ENCODE results near the gene SLC25A46. TPM values are rescaled to one million over a fixed set of nuclear protein-coding genes. Genes with fewer than 3 reads are reported as not detected.

The SLC25A46 gene
- total and polyA plus RNA-seq, 2 donors (not counting 1 experiment from before 2014, with no cell fraction given) = 17.6 to 36.9 TPM

GRCh38 chr5:110760158-110760557 is 21.4 kb downstream of the SLC25A46 start:
- Mint-ChIP-seq H3K4me3 (no peak overlapping the region), H3K9me3 (ENCODE audit: insufficient read depth) (no peaks in the 10 kb centered on the region), H3K4me1 (no peaks in the 10 kb centered on the region), H3K27me3 (no peaks in the 10 kb centered on the region), H3K27ac (no peak overlapping the region)
- Histone ChIP-seq H3K27ac (ENCODE audit: low read length in 2 of 2) (no peak overlapping the region), H3K9me3 (ENCODE audit: control extremely low read depth in 1 of 3, control insufficient read depth in 2 of 3, insufficient read depth in 1 of 3, low read length in 2 of 3) (no peaks in the 10 kb centered on the region), H3K4me1 (ENCODE audit: control insufficient read depth in 2 of 2, insufficient read depth in 2 of 2, low read length in 2 of 2) (no peaks in the 10 kb centered on the region), H3K4me3 (ENCODE audit: control extremely low read depth in 1 of 5, extremely low read depth in 1 of 5, insufficient read depth in 1 of 5, low read depth in 2 of 5, low read length in 4 of 5) (no peak overlapping the region), H3K36me3 (replicated peaks in 1 of 2; ENCODE audit: control extremely low read depth in 1 of 2, control insufficient read depth in 1 of 2, extremely low read depth in 1 of 2, insufficient read depth in 2 of 2, low read length in 1 of 2) (peaks cover 19 to 45% of the 10 kb centered on the region in 2 experiments), H3K9ac (ENCODE audit: low read length) (no peak overlapping the region), H2AFZ (ENCODE audit: insufficient read depth, low read depth, low read length, poor library complexity, severe bottlenecking) (no peak overlapping the region), H3K79me2 (ENCODE audit: control insufficient read depth, insufficient read depth, low read length) (no peaks in the 10 kb centered on the region), H4K20me1 (ENCODE audit: control insufficient read depth, insufficient read depth, low read length, poor library complexity, severe bottlenecking) (no peaks in the 10 kb centered on the region), H3K27me3 (replicated peaks in 1 of 4; ENCODE audit: control extremely low read depth in 1 of 4, control insufficient read depth in 3 of 4, insufficient read depth in 4 of 4, low read length in 3 of 4) (no peaks in the 10 kb centered on the region), H3K4me2 (replicated peaks; ENCODE audit: low read depth, low read length, poor library complexity, severe bottlenecking) (no peak overlapping the region)
- ChIA-PET CTCF (no interaction called here), POLR2A (no interaction called here)
- 100% methylated on average over 1 of the region's 1 CpG for WGBS (ENCODE audit: insufficient coverage)
- ATAC-seq (ENCODE audit: low read depth) (no peak), DNase-seq (no peak)
- TF ChIP-seq EZH2 (IDR thresholded peaks at IDR 0.05; ENCODE audit: borderline replicate concordance, insufficient read depth, low read depth, low read length, poor library complexity, severe bottlenecking) (no peak), CTCF (IDR thresholded peaks at IDR 0.05) (no peak)
- intact Hi-C loops (cut with micrococcal nuclease) = no loop called here

GRCh38 chr5:110768138-110768860 is 29.5 kb downstream of the SLC25A46 start:
- no peaks in the 10 kb centered on the region for H3K36me3 ChIP-seq (replicated peaks in 1 of 2; ENCODE audit: control extremely low read depth in 1 of 2, control insufficient read depth in 1 of 2, extremely low read depth in 1 of 2, insufficient read depth in 2 of 2, low read length in 1 of 2)
- H3K4me1 Mint-ChIP-seq = no peaks in the 10 kb centered on the region
- H3K9me3 ChIP-seq (ENCODE audit: control extremely low read depth in 1 of 3, control insufficient read depth in 2 of 3, insufficient read depth in 1 of 3, low read length in 2 of 3) = no peaks in the 10 kb centered on the region
- no peak overlapping the region for H3K9ac ChIP-seq (ENCODE audit: low read length)
- TF ChIP-seq EZH2 (IDR thresholded peaks at IDR 0.05; ENCODE audit: borderline replicate concordance, insufficient read depth, low read depth, low read length, poor library complexity, severe bottlenecking) (no peak), CTCF (IDR thresholded peaks at IDR 0.05) (no peak)
- no peak overlapping the region for H3K27ac Mint-ChIP-seq
- WGBS (ENCODE audit: insufficient coverage) = 92% methylated on average over 2 of the region's 4 CpGs
- H3K4me3 Mint-ChIP-seq = no peak overlapping the region
- no peak overlapping the region for H2AFZ ChIP-seq (ENCODE audit: insufficient read depth, low read depth, low read length, poor library complexity, severe bottlenecking)
- H3K4me3 ChIP-seq (ENCODE audit: control extremely low read depth in 1 of 5, extremely low read depth in 1 of 5, insufficient read depth in 1 of 5, low read depth in 2 of 5, low read length in 4 of 5) = no peak overlapping the region
- ChIA-PET POLR2A (no interaction called here), CTCF (interaction anchor here (1.0 kb wide), 1 partner anchor 12 kb away, joined by 3 read pairs; no protein-coding TSS in a partner anchor)
- no peaks in the 10 kb centered on the region for H3K27me3 ChIP-seq (replicated peaks in 1 of 4; ENCODE audit: control extremely low read depth in 1 of 4, control insufficient read depth in 3 of 4, insufficient read depth in 4 of 4, low read length in 3 of 4)
- H3K4me1 ChIP-seq (ENCODE audit: control insufficient read depth in 2 of 2, insufficient read depth in 2 of 2, low read length in 2 of 2) = no peaks in the 10 kb centered on the region
- H3K9me3 Mint-ChIP-seq (ENCODE audit: insufficient read depth) = no peaks in the 10 kb centered on the region
- H4K20me1 ChIP-seq (ENCODE audit: control insufficient read depth, insufficient read depth, low read length, poor library complexity, severe bottlenecking) = no peaks in the 10 kb centered on the region
- no peak overlapping the region for H3K4me2 ChIP-seq (replicated peaks; ENCODE audit: low read depth, low read length, poor library complexity, severe bottlenecking)
- ATAC-seq (ENCODE audit: low read depth) (no peak), DNase-seq (no peak)
- intact Hi-C loops (cut with micrococcal nuclease) = no loop called here
- no peak overlapping the region for H3K27ac ChIP-seq (ENCODE audit: low read length in 2 of 2)
- peaks cover 3% of the 10 kb centered on the region for H3K27me3 Mint-ChIP-seq
- no peaks in the 10 kb centered on the region for H3K79me2 ChIP-seq (ENCODE audit: control insufficient read depth, insufficient read depth, low read length)

Measured in B cell (primary cell).